Measurements from ENCODE around the gene CHRNB4. TPM values are rescaled to one million over a fixed set of nuclear protein-coding genes. Genes with fewer than 3 reads are reported as not detected.
"Not testable (repeated sequence)": the region's sequence is repeated elsewhere in the genome, so short reads cannot be mapped to it uniquely, and the experiment has no call there.

Gene CHRNB4, protein sequence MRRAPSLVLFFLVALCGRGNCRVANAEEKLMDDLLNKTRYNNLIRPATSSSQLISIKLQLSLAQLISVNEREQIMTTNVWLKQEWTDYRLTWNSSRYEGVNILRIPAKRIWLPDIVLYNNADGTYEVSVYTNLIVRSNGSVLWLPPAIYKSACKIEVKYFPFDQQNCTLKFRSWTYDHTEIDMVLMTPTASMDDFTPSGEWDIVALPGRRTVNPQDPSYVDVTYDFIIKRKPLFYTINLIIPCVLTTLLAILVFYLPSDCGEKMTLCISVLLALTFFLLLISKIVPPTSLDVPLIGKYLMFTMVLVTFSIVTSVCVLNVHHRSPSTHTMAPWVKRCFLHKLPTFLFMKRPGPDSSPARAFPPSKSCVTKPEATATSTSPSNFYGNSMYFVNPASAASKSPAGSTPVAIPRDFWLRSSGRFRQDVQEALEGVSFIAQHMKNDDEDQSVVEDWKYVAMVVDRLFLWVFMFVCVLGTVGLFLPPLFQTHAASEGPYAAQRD
- polyA plus RNA-seq (2012; ENCODE audit: low read depth, missing spikeins) = not detected

DNA sequence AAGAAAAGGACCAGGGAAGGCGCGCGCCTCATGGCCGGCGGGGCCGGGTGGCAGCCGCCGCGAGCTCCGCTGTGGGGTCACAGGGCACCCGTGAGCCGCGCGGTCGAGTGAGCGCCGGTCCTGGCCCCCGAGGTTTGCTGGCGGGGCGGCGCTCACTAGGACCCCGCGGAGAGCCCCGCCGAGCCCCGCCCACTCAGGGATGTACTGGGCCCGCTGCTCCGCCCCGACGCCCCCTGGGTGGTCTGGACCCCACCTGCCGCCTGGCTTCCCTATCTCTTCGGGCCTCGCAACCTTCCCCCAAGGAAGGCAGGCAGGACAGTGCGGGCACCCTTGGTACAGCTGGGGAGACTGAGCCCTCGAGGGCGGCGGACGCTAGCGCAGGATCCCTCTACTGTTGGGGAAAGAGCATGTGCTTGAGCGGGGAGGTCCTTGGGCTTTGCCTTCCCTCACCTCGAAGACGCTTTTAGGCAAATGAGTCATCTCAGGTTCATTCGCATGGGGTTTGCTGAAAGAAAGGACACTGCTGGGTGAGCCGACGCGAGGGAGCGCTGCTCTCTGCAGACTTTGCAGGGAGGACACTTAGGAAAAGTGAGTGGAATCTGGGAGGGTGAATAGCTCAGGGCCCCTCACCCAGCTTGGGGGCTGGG is at the start of gene CHRNB4:
CHRNB4 (minus strand) TSS at position 109 of the 647 bp plus-strand sequence; CDS start at position 32, 77 bp downstream.
- DNase-seq (ENCODE audit: insufficient read length, low spot score) (no peak), FAIRE-seq (no peak)
- TF ChIP-seq TAF1 (IDR thresholded peaks at IDR 0.05; ENCODE audit: low read depth, low read length) (no peak), POLR2A (IDR thresholded peaks at IDR 0.05; ENCODE audit: low read depth, low read length) (no peak), POU2F2 (IDR thresholded peaks at IDR 0.05; ENCODE audit: low read depth, low read length) (no peak), PAX5 (IDR thresholded peaks at IDR 0.05; ENCODE audit: insufficient read depth, low read length, severe bottlenecking) (no peak), SPI1 (IDR thresholded peaks at IDR 0.05; ENCODE audit: low read depth, low read length) (no peak), POLR2AphosphoS5 (IDR thresholded peaks at IDR 0.05; ENCODE audit: low read depth, low read length) (no peak)

DNA sequence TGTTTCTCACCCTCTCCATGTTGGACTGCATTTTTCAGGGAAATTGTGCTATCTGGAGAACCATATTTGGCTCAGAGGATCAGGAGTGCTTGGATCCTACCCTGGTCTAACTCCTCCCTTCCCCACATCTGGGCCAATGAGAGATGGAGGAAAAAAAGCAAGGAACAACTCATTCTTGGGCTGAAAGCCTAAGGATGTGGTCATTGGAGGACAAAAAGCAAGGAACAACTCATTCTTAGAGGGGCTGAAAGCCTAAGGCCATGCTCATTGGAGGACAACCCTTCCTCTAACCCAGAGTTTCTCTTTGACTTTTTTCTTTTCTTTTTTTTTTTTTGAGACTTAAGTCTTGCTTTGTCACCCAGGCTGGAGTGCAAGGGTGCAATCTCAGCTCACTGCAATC is 48.6 kb upstream of the CHRNB4 start:
- DNase-seq (ENCODE audit: insufficient read length, low spot score) (no peak), FAIRE-seq (no peak)
- no peak for TF ChIP-seq POU2F2 (IDR thresholded peaks at IDR 0.05; ENCODE audit: low read depth, low read length)
- TF ChIP-seq POLR2AphosphoS5 (IDR thresholded peaks at IDR 0.05; ENCODE audit: low read depth, low read length) = no peak
- TF ChIP-seq PAX5 (IDR thresholded peaks at IDR 0.05; ENCODE audit: insufficient read depth, low read length, severe bottlenecking) = no peak
- no peak for TF ChIP-seq SPI1 (IDR thresholded peaks at IDR 0.05; ENCODE audit: low read depth, low read length)
- no peak for TF ChIP-seq TAF1 (IDR thresholded peaks at IDR 0.05; ENCODE audit: low read depth, low read length)
- TF ChIP-seq POLR2A (IDR thresholded peaks at IDR 0.05; ENCODE audit: low read depth, low read length) = no peak

DNA sequence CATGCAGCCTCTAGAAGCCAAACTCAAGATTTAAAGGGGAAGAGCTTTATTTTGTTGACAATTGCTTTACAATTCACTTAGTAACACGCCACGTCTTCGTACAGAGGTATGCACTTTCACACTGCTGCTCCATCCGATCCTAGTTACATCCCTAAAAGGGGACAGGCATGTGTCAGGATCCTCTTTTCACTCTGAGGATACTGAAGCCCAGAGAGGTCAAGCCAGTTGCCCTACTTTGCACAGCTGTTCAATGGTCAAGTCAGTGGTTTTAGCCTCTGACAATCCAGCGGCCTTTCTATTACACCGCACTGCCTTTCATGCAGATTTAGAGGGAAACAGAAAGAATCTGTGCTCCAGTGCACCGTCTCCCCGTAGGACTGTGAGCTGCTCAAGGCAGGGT is 44.9 kb upstream of the CHRNB4 start:
- FAIRE-seq (no peak), DNase-seq (ENCODE audit: insufficient read length, low spot score) (no peak)
- TF ChIP-seq POU2F2 (IDR thresholded peaks at IDR 0.05; ENCODE audit: low read depth, low read length) (no peak), TAF1 (IDR thresholded peaks at IDR 0.05; ENCODE audit: low read depth, low read length) (no peak), PAX5 (IDR thresholded peaks at IDR 0.05; ENCODE audit: insufficient read depth, low read length, severe bottlenecking) (no peak), POLR2AphosphoS5 (IDR thresholded peaks at IDR 0.05; ENCODE audit: low read depth, low read length) (no peak), POLR2A (IDR thresholded peaks at IDR 0.05; ENCODE audit: low read depth, low read length) (no peak), SPI1 (IDR thresholded peaks at IDR 0.05; ENCODE audit: low read depth, low read length) (no peak)

DNA sequence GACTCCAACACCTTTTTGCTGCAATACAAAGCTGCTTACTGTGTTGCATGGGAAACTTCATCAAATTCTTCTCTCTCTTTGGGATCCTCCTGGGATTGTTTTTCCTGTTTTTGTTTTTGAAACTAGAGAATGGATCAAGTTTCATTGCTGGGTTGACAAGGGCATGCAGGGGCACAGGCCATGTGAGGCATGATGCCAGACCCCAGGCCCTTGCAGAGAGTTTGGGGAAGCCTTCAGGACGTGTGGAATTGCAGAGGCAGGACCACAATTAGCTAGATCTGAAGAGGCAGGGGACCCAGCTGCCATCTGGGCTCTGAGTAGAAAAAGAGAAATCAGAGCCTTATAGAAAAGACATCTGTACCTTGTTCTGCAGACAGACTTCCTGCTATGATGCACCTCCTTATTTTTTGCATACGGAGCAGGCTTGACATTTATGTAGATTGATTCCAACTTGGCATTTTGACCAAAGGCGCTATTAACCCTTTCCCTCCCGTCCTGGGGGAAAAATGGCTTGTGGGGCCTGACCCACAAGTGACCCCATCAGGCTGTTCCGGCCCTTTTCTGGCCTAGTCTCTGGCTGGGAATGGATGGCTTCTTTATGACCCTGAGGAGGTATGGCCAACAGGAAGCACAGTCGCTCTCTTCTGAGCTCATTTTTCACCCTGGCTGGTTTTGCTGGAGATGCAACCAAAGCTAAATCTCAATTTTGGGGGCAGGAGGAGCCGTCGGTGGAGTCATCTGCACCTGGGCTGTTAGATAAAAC is 44.3 kb upstream of the CHRNB4 start:
- DNase-seq (ENCODE audit: insufficient read length, low spot score) (no peak), FAIRE-seq (no peak)
- TF ChIP-seq TAF1 (IDR thresholded peaks at IDR 0.05; ENCODE audit: low read depth, low read length) (no peak), SPI1 (IDR thresholded peaks at IDR 0.05; ENCODE audit: low read depth, low read length) (no peak), POLR2A (IDR thresholded peaks at IDR 0.05; ENCODE audit: low read depth, low read length) (no peak), POU2F2 (IDR thresholded peaks at IDR 0.05; ENCODE audit: low read depth, low read length) (no peak), POLR2AphosphoS5 (IDR thresholded peaks at IDR 0.05; ENCODE audit: low read depth, low read length) (no peak), PAX5 (IDR thresholded peaks at IDR 0.05; ENCODE audit: insufficient read depth, low read length, severe bottlenecking) (no peak)

DNA sequence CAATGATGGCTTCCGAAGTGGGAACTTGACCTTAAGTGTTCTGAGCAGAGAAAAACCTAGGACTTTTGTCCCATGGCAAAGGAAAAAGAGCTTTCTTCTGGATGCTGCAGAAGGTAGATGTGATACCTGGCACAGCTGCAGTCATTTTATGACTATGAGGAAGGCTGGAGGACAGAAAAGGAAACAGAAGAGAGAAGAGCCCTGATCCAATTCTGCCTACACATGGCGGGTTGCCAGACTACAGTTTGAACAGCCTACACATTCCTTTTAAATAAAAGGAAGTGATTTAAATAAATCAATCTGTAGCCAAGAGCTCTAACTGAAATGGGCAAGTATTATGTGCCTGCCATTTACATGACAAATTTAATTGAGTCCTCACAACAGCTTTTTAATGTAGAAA is 43.6 kb upstream of the CHRNB4 start:
- DNase-seq (ENCODE audit: insufficient read length, low spot score) = no peak
- no peak for FAIRE-seq
- TF ChIP-seq SPI1 (IDR thresholded peaks at IDR 0.05; ENCODE audit: low read depth, low read length) = no peak
- no peak for TF ChIP-seq POLR2A (IDR thresholded peaks at IDR 0.05; ENCODE audit: low read depth, low read length)

DNA sequence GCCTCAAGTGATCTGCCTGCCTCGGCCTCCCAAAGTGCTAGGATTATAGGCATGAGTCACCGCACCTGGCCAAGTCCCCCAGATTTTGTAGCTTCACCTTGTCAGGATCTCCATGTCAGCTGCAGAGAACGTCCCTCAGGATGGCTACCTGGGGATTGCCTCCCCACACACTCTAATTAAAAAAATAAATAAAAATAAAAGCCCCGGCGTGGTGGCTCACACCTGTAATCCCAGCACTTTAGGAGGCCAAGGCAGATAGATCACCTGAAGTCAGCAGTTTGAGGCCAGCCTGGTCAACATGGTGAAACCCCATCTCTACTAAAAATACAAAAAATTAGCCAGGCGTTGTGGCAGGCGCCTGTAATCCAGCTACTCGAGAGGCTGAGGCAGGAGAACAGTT is 42.6 kb upstream of the CHRNB4 start:
- not testable (repeated sequence) for DNase-seq (ENCODE audit: insufficient read length, low spot score); FAIRE-seq

DNA sequence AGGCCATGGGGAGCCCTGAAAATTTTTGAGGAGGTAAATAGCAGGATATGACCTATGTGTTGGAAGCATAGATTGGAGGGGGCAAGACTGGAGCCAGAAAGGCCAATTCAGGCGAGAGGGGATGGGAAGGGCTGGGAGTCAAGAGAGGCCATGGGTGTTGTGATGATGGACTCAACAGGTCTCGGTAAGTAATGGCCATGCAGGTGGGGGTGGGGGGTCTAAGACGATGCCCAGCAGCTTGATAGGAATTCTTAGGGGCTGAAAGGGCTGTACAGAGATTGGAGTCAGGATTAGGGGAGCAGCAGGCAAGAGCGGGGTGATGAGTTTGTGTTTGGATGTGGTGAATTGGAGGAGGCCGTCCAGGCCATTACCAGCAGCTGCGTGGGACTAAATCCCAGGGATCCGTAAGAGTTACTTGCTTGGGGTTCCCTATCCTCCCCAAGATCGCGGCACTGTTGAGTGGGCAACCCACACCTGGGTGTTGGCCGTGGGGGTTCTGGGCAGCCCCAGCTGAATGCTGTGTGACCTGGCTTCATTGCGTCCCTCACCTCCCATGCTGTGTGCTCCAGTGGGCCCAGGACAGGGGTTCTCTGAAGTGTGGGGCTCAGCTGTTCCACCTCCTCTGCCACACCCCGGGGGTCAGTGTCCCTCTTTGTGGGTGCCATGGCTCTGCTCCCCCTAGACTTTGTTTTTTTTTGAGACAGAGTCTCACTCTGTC is 41.8 kb upstream of the CHRNB4 start:
- no peak for DNase-seq (ENCODE audit: insufficient read length, low spot score)
- FAIRE-seq = no peak
- TF ChIP-seq SPI1 (IDR thresholded peaks at IDR 0.05; ENCODE audit: low read depth, low read length) = no peak
- no peak for TF ChIP-seq TAF1 (IDR thresholded peaks at IDR 0.05; ENCODE audit: low read depth, low read length)
- no peak for TF ChIP-seq PAX5 (IDR thresholded peaks at IDR 0.05; ENCODE audit: insufficient read depth, low read length, severe bottlenecking)
- TF ChIP-seq POU2F2 (IDR thresholded peaks at IDR 0.05; ENCODE audit: low read depth, low read length) = no peak
- TF ChIP-seq POLR2A (IDR thresholded peaks at IDR 0.05; ENCODE audit: low read depth, low read length) = no peak
- no peak for TF ChIP-seq POLR2AphosphoS5 (IDR thresholded peaks at IDR 0.05; ENCODE audit: low read depth, low read length)

DNA sequence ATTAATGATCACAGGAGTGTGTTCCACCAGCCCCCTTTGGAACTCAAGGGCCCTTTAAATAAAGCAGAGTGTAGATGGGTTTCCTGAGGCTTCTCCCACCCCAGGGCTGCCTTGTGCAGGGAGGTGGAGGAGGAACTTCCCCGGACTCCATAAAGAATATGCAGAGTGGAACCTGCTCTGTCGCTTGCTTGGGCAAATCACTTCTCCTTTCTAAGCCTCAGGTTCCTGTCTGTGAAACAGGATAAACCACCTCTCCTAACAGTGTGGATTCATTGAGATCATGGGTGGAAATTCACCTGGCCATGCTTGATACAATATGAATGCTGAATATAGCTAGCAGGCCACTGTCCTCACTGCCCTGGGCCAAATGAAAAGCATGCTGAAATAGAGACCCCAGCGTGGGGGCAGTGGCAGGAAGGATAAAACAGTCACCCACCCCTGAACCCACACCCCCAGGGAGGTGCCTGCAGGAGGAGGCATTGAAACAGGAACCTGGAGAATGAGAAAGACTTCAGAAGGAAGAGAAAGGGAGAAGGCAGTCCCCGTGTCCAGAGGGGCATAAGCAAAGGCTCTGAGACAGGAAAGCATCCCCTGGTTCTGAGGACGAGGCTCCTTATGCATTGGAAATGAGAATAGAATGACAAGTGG is 41.1 kb upstream of the CHRNB4 start:
- TF ChIP-seq POLR2A (IDR thresholded peaks at IDR 0.05; ENCODE audit: low read depth, low read length) = no peak
- no peak for TF ChIP-seq PAX5 (IDR thresholded peaks at IDR 0.05; ENCODE audit: insufficient read depth, low read length, severe bottlenecking)
- TF ChIP-seq SPI1 (IDR thresholded peaks at IDR 0.05; ENCODE audit: low read depth, low read length) = no peak
- no peak for TF ChIP-seq POU2F2 (IDR thresholded peaks at IDR 0.05; ENCODE audit: low read depth, low read length)
- no peak for TF ChIP-seq POLR2AphosphoS5 (IDR thresholded peaks at IDR 0.05; ENCODE audit: low read depth, low read length)
- no peak for TF ChIP-seq TAF1 (IDR thresholded peaks at IDR 0.05; ENCODE audit: low read depth, low read length)
- FAIRE-seq = no peak
- DNase-seq (ENCODE audit: insufficient read length, low spot score) = no peak
